ENCODE results near the gene TNRC18. TPM values are rescaled to one million over a fixed set of nuclear protein-coding genes. Genes with fewer than 3 reads are reported as not detected.

The TNRC18 gene
- total and polyA plus RNA-seq, 9 of the 15 experiments (the other 6 are each of a cell fraction or from before 2014, with no cell fraction given), result 0.03 to 43.2 (median 18.0) TPM

- TF ChIP-seq ZFX (CRISPR knock-in tag; IDR thresholded peaks at IDR 0.05) (no peak), EHMT2 (IDR thresholded peaks at IDR 0.05) (no peak)
These were observed 34.7 kb downstream of the TNRC18 start (continued) for GRCh38 chr7:5388905-5389433.

- CTCF ChIA-PET (ENCODE audit: low intra/inter-chr PET ratio), result no interaction called here
- WGBS (ENCODE audit: insufficient coverage, low coverage, missing lambda C conversion rate), result 98% methylated on average over 16 of the region's 81 CpGs
- POLR2A ChIA-PET, result no interaction called here
- TF ChIP-seq YY1 (IDR thresholded peaks at IDR 0.05; ENCODE audit: borderline replicate concordance in 1 of 3, control insufficient read depth in 1 of 3, extremely low read depth in 1 of 3, insufficient read depth in 3 of 3, insufficient read length in 1 of 3, insufficient replicate concordance in 2 of 3, low read depth in 1 of 3, low read length in 2 of 3) (no peak), ZNF699 (CRISPR knock-in tag; IDR thresholded peaks at IDR 0.05; ENCODE audit: insufficient replicate concordance) (no peak), PRDM10 (IDR thresholded peaks at IDR 0.05; ENCODE audit: partially characterized antibody) (no peak), FOXA3 (CRISPR knock-in tag; conservative IDR thresholded peaks at IDR 0.05 in 1 of 2, IDR thresholded peaks at IDR 0.05 in 1 of 2) (no peak), ZBTB33 (CRISPR knock-in tag; IDR thresholded peaks at IDR 0.05) (peak; percentile 62; the same call in 1 of the 2 replicates), TOE1 (IDR thresholded peaks at IDR 0.05; ENCODE audit: borderline replicate concordance) (no peak), TOE1 (CRISPR knock-in tag; IDR thresholded peaks at IDR 0.05; ENCODE audit: borderline replicate concordance, low read depth) (no peak), NFRKB (IDR thresholded peaks at IDR 0.05; ENCODE audit: low read depth) (no peak)
These were observed 35.2 kb downstream of the TNRC18 start for GRCh38 chr7:5388273-5388901.

More at GRCh38 chr7:5388273-5388901, 35.2 kb downstream of the TNRC18 start:
- H2AFZ ChIP-seq (ENCODE audit: low read depth, low read length), result no peak overlapping the region
- no peaks in the 10 kb centered on the region for H3K27me3 ChIP-seq (ENCODE audit: control insufficient read depth in 2 of 2, insufficient read depth in 2 of 2, low read length in 2 of 2)
- H3K36me3 ChIP-seq (ENCODE audit: control insufficient read depth, insufficient read depth, low read length), result peaks cover 37% of the 10 kb centered on the region; the same call in 2 of the 3 replicates
- no peaks in the 10 kb centered on the region for H4K20me1 ChIP-seq (replicated peaks; ENCODE audit: control insufficient read depth, insufficient read depth, low read length)
- intact Hi-C loops (cut with micrococcal nuclease) (no loop called here), in situ Hi-C loops (cut with MboI) (no loop called here)
- FAIRE-seq, result no peak
- no peak overlapping the region for H3K4me3 ChIP-seq
- BruUV-seq (replicated peaks), result no TSS peak
- H3K4me2 ChIP-seq (ENCODE audit: insufficient read depth, low read length), result no peak overlapping the region
- H3K9me3 ChIP-seq (replicated peaks; ENCODE audit: control insufficient read depth, insufficient read depth, low read depth, low read length), result no peaks in the 10 kb centered on the region
- no peaks in the 10 kb centered on the region for H3K9me1 ChIP-seq (ENCODE audit: control insufficient read depth, insufficient read depth, low read length)
- no peak overlapping the region for H3K27ac ChIP-seq (ENCODE audit: extremely low read depth, low read depth, low read length)
- no peak for DNase-seq (ENCODE audit: extremely low read depth in 1 of 4, low spot score in 3 of 4)
- H3K79me2 ChIP-seq (ENCODE audit: control insufficient read depth, insufficient read depth, low read length), result peaks cover 4% of the 10 kb centered on the region; the same call in 1 of the 3 replicates
- H3K9ac ChIP-seq (ENCODE audit: insufficient read depth in 1 of 2, low read depth in 2 of 2, low read length in 2 of 2), result no peak overlapping the region
- no peak for ATAC-seq
- peaks cover 0 to 5% of the 10 kb centered on the region in 2 experiments; a peak in 2 of 5 replicates for H3K4me1 ChIP-seq (replicated peaks in 1 of 2; ENCODE audit: control insufficient read depth in 2 of 2, insufficient read depth in 2 of 2, low read length in 2 of 2)
